HAP-1 (cell line): ENCODE measurements around the gene PFAS.

Source experiments
- DNase-seq, 2 experiments: peaks; one replicate each; pipeline ENCODE4 v3.0.0-alpha.2; 2016 to 2020; ENCODE audit warnings: low spot score in 2 of 2
- H3K27me3 ChIP-seq: fragments of 250-450 bp; sonication (Bioruptor Pico); 2 replicates; pipeline ENCODE4 v1.5.1; 2020; ENCODE audit warnings: low read depth, mild to moderate bottlenecking, moderate library complexity
- H3K36me3 ChIP-seq: fragments of 250-450 bp; sonication (Bioruptor Pico); replicated peaks from 2 replicates; pipeline ENCODE4 v1.5.1; 2020; ENCODE audit warnings: mild to moderate bottlenecking
- H3K4me1 ChIP-seq: fragments of 250-450 bp; sonication (Bioruptor Pico); 2 replicates; pipeline ENCODE4 v1.5.1; 2020; ENCODE audit warnings: mild to moderate bottlenecking
- H3K4me3 ChIP-seq: fragments of 250-450 bp; sonication (Bioruptor Pico); 2 replicates; pipeline ENCODE4 v1.5.1; 2020; ENCODE audit warnings: mild to moderate bottlenecking, moderate library complexity
- H3K9me3 ChIP-seq: fragments of 250-450 bp; sonication (Bioruptor Pico); 2 replicates; pipeline ENCODE4 v1.5.1; 2020; ENCODE audit warnings: mild to moderate bottlenecking, moderate library complexity
- in situ Hi-C: fragments of 300-500 bp; cut with MboI; formaldehyde crosslinking; loops from 3 replicates; pipeline ENCODE4 v1.14.3; 2020; ENCODE audit warnings: low sequenced_read_pairs, inconsistent platforms, mixed read lengths

PFAS gene

GRCh38 chr17:8289103-8289397 is 40.0 kb downstream of the PFAS start:
- Histone ChIP-seq H3K4me1 (peaks cover 11% of the 10 kb centered on the region), H3K36me3 (no peaks in the 10 kb centered on the region; the same call in 1 of the 2 replicates), H3K4me3 (peak overlapping the region; percentile 75), H3K9me3 (no peaks in the 10 kb centered on the region), H3K27me3 (no peaks in the 10 kb centered on the region)
- in situ Hi-C loops, result no loop called here
- DNase-seq, result peak; percentile 76 to 90

DNA sequence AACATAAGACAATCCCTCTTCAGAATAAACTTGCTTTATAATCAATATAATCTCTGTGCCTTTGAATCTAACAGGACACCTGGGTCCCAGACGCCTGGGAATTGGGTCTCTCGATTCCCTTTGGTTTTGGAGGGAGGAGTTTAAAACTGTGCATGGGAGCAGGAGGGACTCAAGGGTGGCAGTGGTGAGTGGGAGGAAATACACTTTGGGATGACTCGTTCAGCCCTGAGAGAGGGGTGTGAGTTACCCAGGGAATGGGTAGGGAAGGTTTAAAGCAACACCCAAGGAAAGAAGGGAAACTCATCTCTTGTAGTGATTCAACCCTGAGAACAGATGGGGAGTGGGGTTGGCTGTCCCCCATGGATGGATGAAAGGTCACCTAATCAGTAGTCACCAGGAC is 41.0 kb downstream of the PFAS start:
- Histone ChIP-seq H3K27me3 (no peaks in the 10 kb centered on the region), H3K4me1 (peaks cover 18% of the 10 kb centered on the region), H3K4me3 (no peak overlapping the region), H3K9me3 (no peaks in the 10 kb centered on the region), H3K36me3 (no peaks in the 10 kb centered on the region; the same call in 1 of the 2 replicates)
- in situ Hi-C loops, result no loop called here
- DNase-seq, result no peak

DNA sequence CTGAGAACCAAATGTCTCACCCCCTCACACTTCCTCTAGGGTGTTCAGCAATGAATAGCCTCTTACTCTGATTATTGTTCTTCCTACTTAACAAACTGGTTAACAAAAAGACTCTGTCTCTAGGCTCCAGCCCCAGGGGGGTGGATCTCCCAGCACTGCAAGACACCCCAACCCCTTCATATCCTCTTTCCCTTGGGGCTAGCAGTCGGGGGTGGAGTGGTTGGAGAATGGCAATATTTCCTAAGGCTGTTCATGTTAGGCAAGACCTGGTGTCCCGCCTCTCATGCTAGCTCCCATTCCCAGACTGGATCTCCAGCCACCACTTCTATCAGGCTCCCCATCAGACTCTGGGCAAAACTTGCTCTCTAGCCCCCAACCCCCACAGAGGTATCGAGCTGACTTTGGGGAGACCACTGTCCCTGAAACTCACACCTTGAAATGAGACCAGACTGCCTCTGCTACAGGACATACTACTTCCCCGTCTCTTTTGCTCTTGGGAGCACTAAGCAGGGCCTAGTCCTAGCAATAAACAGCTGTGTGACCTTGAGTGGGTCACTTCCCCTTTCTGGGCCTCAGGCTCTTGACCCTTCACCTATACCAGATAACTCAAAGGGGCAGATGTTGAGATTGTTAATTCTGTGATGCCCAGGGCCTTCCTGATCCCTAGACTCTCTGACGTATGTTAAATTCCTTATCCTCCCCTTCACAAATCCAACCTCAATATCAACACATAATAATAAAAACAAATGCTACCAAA is 43.7 kb downstream of the PFAS start:
- no peaks in the 10 kb centered on the region for H3K9me3 ChIP-seq
- no peaks in the 10 kb centered on the region for H3K27me3 ChIP-seq
- in situ Hi-C loops, result no loop called here
- DNase-seq, result no peak
- H3K36me3 ChIP-seq, result no peaks in the 10 kb centered on the region; the same call in 1 of the 2 replicates
- peaks cover 25% of the 10 kb centered on the region for H3K4me1 ChIP-seq
- no peak overlapping the region for H3K4me3 ChIP-seq

- Histone ChIP-seq H3K27me3 (no peaks in the 10 kb centered on the region), H3K36me3 (no peaks in the 10 kb centered on the region; the same call in 1 of the 2 replicates), H3K4me1 (peaks cover 20% of the 10 kb centered on the region), H3K4me3 (no peak overlapping the region), H3K9me3 (no peaks in the 10 kb centered on the region)
- DNase-seq, result no peak
- in situ Hi-C loops, result no loop called here
Measured at GRCh38 chr17:8294361-8294760, 45.3 kb downstream of the PFAS start.

DNA sequence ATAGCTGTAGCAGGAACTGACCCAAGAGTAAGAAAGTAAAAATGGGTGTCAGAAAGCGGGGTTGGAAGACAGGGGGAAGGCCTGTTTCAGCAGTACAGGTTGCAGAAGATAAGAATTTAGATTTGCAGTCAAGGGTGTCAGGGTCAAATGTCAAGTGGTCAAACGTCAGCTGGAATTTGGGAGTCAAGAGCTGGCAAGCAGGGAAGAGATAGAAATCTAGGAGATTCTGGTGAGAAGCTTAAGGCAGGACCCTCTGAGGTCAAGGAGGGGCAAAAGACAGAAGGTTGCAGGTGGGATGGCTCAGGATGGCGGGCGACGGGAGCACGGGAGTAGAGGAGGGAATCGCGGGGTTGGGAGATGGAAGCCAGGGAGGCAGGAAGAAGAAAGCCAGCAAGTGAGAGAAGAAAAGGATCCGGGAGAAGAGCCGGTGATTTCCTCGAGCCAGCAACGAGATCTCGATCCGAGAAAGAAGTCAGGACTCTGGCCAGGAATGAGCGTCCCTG is 45.8 kb downstream of the PFAS start:
- Histone ChIP-seq H3K27me3 (no peaks in the 10 kb centered on the region), H3K4me3 (peak overlapping the region; percentile 69), H3K4me1 (peaks cover 20% of the 10 kb centered on the region), H3K36me3 (no peaks in the 10 kb centered on the region), H3K9me3 (no peaks in the 10 kb centered on the region)
- no peak for DNase-seq
- in situ Hi-C loops, result no loop called here

DNA sequence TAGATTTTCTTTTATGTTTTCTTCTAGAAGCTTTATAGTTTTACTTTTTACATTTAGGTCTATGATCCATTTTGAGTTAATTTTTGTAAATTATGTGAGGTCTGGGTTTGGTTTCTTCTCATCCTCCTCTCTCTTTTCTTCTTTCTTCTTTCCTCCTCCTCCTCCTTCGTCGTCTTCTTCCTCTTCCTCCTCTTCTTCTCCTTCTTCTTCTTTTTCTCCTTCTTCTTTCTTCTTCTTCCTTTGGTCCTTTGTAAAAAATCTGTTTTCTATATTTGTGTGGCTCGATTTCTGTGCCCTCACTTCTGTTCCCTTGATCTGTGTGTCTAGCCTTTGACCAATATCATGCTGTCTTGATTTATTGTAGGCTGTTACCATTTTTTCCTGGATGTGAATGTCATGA is 51.1 kb downstream of the PFAS start:
- H3K27me3 ChIP-seq, result no peaks in the 10 kb centered on the region
- no peaks in the 10 kb centered on the region for H3K36me3 ChIP-seq
- no peaks in the 10 kb centered on the region for H3K9me3 ChIP-seq
- H3K4me1 ChIP-seq, result peaks cover 8% of the 10 kb centered on the region
- in situ Hi-C loops, result no loop called here
- DNase-seq, result no peak
- no peak overlapping the region for H3K4me3 ChIP-seq

GRCh38 chr17:8300627-8301242 is 51.6 kb downstream of the PFAS start:
- peaks cover 8% of the 10 kb centered on the region for H3K4me1 ChIP-seq
- in situ Hi-C loops, result no loop called here
- H3K4me3 ChIP-seq, result no peak overlapping the region
- no peaks in the 10 kb centered on the region for H3K27me3 ChIP-seq
- DNase-seq, result peak; percentile 66 to 71
- no peaks in the 10 kb centered on the region for H3K36me3 ChIP-seq
- H3K9me3 ChIP-seq, result no peaks in the 10 kb centered on the region

- H3K4me3 ChIP-seq, result no peak overlapping the region
- no peaks in the 10 kb centered on the region for H3K36me3 ChIP-seq
- H3K27me3 ChIP-seq, result 0 out of 2 replicates have a peak, but pooled peaks cover 4% of the 10 kb centered on the region
- no peaks in the 10 kb centered on the region for H3K9me3 ChIP-seq
- in situ Hi-C loops, result no loop called here
- no peak for DNase-seq
- H3K4me1 ChIP-seq, result no peaks in the 10 kb centered on the region
Measured at GRCh38 chr17:8310601-8311123, 61.6 kb downstream of the PFAS start.

DNA sequence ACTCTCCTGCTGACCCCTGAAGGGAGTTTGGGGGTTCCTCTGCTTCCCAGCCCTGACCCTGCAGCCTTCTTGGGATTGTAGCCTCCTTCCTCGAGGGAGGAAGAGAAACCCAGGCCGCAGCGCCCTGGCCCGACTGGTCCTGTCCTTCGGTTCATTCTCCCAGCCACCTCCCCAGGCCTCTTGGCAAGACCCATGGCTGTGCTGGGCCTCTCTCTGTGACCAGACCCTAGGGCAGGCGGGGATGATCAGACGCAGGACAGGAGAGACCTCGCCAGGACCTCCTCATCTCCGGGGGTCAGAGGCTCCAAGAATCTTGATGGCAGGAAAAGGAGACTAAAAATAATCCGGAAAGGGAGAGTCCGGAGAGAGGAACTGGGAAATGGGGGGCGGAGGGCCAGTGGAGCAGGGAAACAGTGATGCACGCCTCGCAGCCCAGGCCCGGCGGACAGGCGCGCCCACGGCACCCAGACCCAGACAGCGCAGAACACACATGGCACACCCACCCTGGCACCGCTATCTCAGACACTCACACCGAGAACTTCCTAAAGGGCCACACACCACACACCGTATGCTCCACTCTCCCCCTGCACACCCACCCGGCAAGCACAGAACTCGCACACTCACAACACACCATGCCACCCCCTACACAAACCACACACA is 62.2 kb downstream of the PFAS start:
- no peak for DNase-seq
- H3K9me3 ChIP-seq, result no peaks in the 10 kb centered on the region
- no peak overlapping the region for H3K4me3 ChIP-seq
- in situ Hi-C loops, result no loop called here
- H3K27me3 ChIP-seq, result 0 out of 2 replicates have a peak, but pooled peaks cover 4% of the 10 kb centered on the region
- H3K4me1 ChIP-seq, result no peaks in the 10 kb centered on the region
- no peaks in the 10 kb centered on the region for H3K36me3 ChIP-seq

GRCh38 chr17:8312251-8312650 is 63.2 kb downstream of the PFAS start:
- Histone ChIP-seq H3K9me3 (no peaks in the 10 kb centered on the region), H3K36me3 (no peaks in the 10 kb centered on the region), H3K27me3 (0 out of 2 replicates have a peak, but pooled peaks cover 4% of the 10 kb centered on the region), H3K4me3 (no peak overlapping the region), H3K4me1 (no peaks in the 10 kb centered on the region)
- DNase-seq, result no peak
- in situ Hi-C loops, result no loop called here

GRCh38 chr17:8312726-8313600 is 63.9 kb downstream of the PFAS start:
- Histone ChIP-seq H3K4me3 (no peak overlapping the region), H3K9me3 (no peaks in the 10 kb centered on the region), H3K36me3 (no peaks in the 10 kb centered on the region), H3K27me3 (0 out of 2 replicates have a peak, but pooled peaks cover 4% of the 10 kb centered on the region), H3K4me1 (no peaks in the 10 kb centered on the region)
- DNase-seq, result no peak
- in situ Hi-C loops, result no loop called here

- Histone ChIP-seq H3K4me1 (no peaks in the 10 kb centered on the region), H3K36me3 (no peaks in the 10 kb centered on the region), H3K4me3 (no peak overlapping the region), H3K9me3 (no peaks in the 10 kb centered on the region), H3K27me3 (0 out of 2 replicates have a peak, but pooled peaks cover 4% of the 10 kb centered on the region)
- in situ Hi-C loops, result no loop called here
- DNase-seq, result no peak
Measured at GRCh38 chr17:8314797-8315763, 66.0 kb downstream of the PFAS start.
